GM21360 (cell line): ENCODE measurements around the gene FANCC.

Source experiments
- ATAC-seq: cut with Tn5 transposase; IDR thresholded peaks from one replicate; pipeline ENCODE4 v1.9.1; 2021; ENCODE audit warnings: mild to moderate bottlenecking, moderate library complexity; ENCODE audit not compliant: unreplicated experiment

The FANCC gene

DNA sequence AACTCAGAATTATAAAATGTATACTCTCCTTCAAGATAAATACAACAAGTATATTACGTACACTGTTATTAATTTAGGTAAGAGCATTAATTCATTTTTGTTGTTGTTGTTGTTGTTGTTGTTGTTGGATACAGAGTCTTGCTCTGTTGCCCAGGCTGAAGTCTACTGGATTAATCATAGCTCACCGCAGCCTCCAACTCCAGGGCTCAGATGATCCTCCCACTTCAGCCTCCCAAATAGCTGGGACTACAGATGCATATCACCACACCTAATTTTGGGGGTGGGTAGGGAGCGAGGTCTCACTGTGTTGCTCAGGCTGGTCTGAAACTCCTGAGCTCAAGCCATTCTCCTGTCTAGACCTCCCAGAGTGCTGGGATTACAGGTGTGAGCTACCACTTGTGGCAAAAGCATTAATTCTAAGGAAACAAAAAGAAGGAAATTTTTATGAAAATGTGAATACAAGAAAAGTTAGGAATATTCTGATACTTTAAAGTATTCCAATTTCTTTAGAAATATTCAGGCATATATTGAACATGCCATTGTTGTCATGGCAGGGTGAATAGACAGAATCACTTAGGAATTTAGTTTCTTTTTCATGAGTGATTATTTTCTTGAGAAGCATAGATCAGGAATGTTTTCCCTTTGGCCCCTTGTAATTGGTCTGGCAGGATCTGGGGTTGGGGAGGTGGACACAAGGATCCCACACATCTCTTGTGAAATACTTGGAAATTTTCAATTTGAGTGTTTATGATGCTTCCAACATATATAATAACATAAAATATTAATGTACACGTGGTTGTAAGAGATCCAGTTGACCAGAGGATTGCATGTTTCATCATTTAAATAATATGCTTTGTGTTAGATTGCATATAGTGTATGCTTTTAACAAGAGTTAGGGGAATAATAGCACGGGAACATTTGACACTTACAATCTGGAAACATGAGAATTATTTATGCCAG is 263.6 kb downstream of the FANCC start:
- no peak for ATAC-seq

GRCh38 chr9:95049761-95050160 is 267.7 kb downstream of the FANCC start:
- ATAC-seq: no peak
